Measurements from ENCODE around the gene RNF186.

GRCh38 chr1:19794583-19794982, 20.5 kb downstream of the RNF186 start:
- TF ChIP-seq CTCF (tag by site-specific recombination; IDR thresholded peaks at IDR 0.05) (no peak), YY1 (tag by site-specific recombination; IDR thresholded peaks at IDR 0.05) (no peak), RBAK (tag by site-specific recombination; IDR thresholded peaks at IDR 0.05) (no peak), ZNF747 (tag by site-specific recombination; IDR thresholded peaks at IDR 0.05) (no peak), OSR2 (tag by site-specific recombination; IDR thresholded peaks at IDR 0.05) (no peak), ZBTB26 (tag by site-specific recombination; optimal IDR thresholded peaks at IDR 0.05) (no peak), PBX3 (CRISPR knock-in tag; IDR thresholded peaks at IDR 0.05) (no peak), REST (tag by site-specific recombination; IDR thresholded peaks at IDR 0.05) (no peak), ZFP41 (tag by site-specific recombination; IDR thresholded peaks at IDR 0.05; ENCODE audit: borderline replicate concordance) (no peak), ZNF639 (tag by site-specific recombination; IDR thresholded peaks at IDR 0.05) (no peak), ZNF664 (tag by site-specific recombination; IDR thresholded peaks at IDR 0.05) (no peak), ZNF335 (tag by site-specific recombination; conservative IDR thresholded peaks at IDR 0.05) (no peak), ZNF155 (tag by site-specific recombination; IDR thresholded peaks at IDR 0.05) (no peak)
- TF ChIP-seq, protein P1, sequence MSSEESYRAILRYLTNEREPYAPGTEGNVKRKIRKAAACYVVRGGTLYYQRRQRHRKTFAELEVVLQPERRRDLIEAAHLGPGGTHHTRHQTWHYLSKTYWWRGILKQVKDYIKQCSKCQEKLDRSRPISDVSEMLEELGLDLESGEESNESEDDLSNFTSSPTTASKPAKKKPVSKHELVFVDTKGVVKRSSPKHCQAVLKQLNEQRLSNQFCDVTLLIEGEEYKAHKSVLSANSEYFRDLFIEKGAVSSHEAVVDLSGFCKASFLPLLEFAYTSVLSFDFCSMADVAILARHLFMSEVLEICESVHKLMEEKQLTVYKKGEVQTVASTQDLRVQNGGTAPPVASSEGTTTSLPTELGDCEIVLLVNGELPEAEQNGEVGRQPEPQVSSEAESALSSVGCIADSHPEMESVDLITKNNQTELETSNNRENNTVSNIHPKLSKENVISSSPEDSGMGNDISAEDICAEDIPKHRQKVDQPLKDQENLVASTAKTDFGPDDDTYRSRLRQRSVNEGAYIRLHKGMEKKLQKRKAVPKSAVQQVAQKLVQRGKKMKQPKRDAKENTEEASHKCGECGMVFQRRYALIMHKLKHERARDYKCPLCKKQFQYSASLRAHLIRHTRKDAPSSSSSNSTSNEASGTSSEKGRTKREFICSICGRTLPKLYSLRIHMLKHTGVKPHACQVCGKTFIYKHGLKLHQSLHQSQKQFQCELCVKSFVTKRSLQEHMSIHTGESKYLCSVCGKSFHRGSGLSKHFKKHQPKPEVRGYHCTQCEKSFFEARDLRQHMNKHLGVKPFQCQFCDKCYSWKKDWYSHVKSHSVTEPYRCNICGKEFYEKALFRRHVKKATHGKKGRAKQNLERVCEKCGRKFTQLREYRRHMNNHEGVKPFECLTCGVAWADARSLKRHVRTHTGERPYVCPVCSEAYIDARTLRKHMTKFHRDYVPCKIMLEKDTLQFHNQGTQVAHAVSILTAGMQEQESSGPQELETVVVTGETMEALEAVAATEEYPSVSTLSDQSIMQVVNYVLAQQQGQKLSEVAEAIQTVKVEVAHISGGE (tag by site-specific recombination; conservative IDR thresholded peaks at IDR 0.05; ENCODE audit: low read depth): no peak
